OCI-M2 (cell line): ENCODE measurements around the gene MED13.
"Not testable (repeated sequence)": the region's sequence is repeated elsewhere in the genome, so short reads cannot be mapped to it uniquely, and the experiment has no call there.

Source experiments
- DNase-seq: peaks from one replicate; lab custom pipeline; 2025; ENCODE audit not compliant: unreplicated experiment; lab: John Stamatoyannopoulos, UW

MED13 gene

GRCh38 chr17:61927208-61928100, 137.6 kb downstream of the MED13 start, which contains the start of gene INTS2:
INTS2 (minus strand) TSS chr17:61927982; CDS start chr17:61926644, 1,338 bp downstream.
- peak; percentile 82 for DNase-seq

GRCh38 chr17:61926826-61927207, 138.3 kb downstream of the MED13 start:
- DNase-seq: no peak

GRCh38 chr17:61915162-61915561, 149.9 kb downstream of the MED13 start:
- DNase-seq: not testable (repeated sequence)

GRCh38 chr17:61908292-61909037, 156.6 kb downstream of the MED13 start:
- DNase-seq: no peak

GRCh38 chr17:61907361-61907760, 157.7 kb downstream of the MED13 start:
- no peak for DNase-seq

GRCh38 chr17:61904094-61904710, 160.9 kb downstream of the MED13 start:
- DNase-seq: no peak

- no peak for DNase-seq
These were observed 161.8 kb downstream of the MED13 start for GRCh38 chr17:61903251-61903650.

GRCh38 chr17:61897548-61898180, 167.4 kb downstream of the MED13 start:
- DNase-seq: no peak

- no peak for DNase-seq
These were observed 169.7 kb downstream of the MED13 start for GRCh38 chr17:61895391-61895790.

- not testable (repeated sequence) for DNase-seq
These were observed 170.8 kb downstream of the MED13 start for GRCh38 chr17:61894310-61894709.
